A549 (cell line): ENCODE measurements around the gene BCAS1. TPM values are rescaled to one million over a fixed set of nuclear protein-coding genes. Genes with fewer than 3 reads are reported as not detected.

ENCODE experiments used
- ATAC-seq, 2 experiments: fragments of 200-7000 bp in 1 of 2; fragments of >200 bp in 1 of 2; cut with Nextera tagmentation in 1 of 2; cut with Tn5 transposase in 1 of 2; 3 replicates each; pipeline versions ENCODE4 v1.8.0 to v1.9.1; 2018 to 2020; ENCODE audit warnings: mild to moderate bottlenecking in 1 of 2, moderate library complexity in 1 of 2
- CTCF ChIA-PET: fragments of 300-600 bp; sonication (Branson Sonifier 250); formaldehyde crosslinking; extraction: SDS; loops from one replicate; lab custom pipeline; 2021; ENCODE audit warnings: antibody characterized with exemption, inconsistent platforms; lab: Yijun Ruan, JAX
- POLR2A ChIA-PET: fragments of 350-600 bp; formaldehyde crosslinking; extraction: SDS; loops from one replicate; lab custom pipeline; 2021; ENCODE audit warnings: antibody characterized with exemption, inconsistent platforms; lab: Yijun Ruan, JAX
- DNase-seq, 2 experiments: peaks; one replicate each; pipeline versions ENCODE4 v3.0.0 to v3.0.0-alpha.2; 2011 to 2016; ENCODE audit warnings: low read depth in 1 of 2, low spot score in 1 of 2
- FAIRE-seq: peaks from 2 replicates; lab custom pipeline; 2011; peaks lifted over from hg19 to GRCh38; lab: Jason Lieb, UNC
- H3K27ac ChIP-seq, 2 experiments: fragments of >200 bp; sonication (Bioruptor Twin); formaldehyde crosslinking; 3 replicates each; pipeline ENCODE4 v1.5.1; 2016 to 2017
- H3K4me1 ChIP-seq: fragments of >200 bp; sonication (Bioruptor Twin); formaldehyde crosslinking; 3 replicates; pipeline ENCODE4 v1.6.1; 2016
- H3K4me2 ChIP-seq: fragments of >200 bp; sonication (Bioruptor Twin); formaldehyde crosslinking; 3 replicates; pipeline ENCODE4 v1.6.1; 2016
- H3K4me3 ChIP-seq: fragments of >200 bp; sonication (Bioruptor Twin); formaldehyde crosslinking; 3 replicates; pipeline ENCODE4 v1.5.1; 2016
- H3K9me3 ChIP-seq: fragments of >200 bp; sonication (Bioruptor Twin); formaldehyde crosslinking; 3 replicates; pipeline ENCODE4 v1.6.1; 2016
- ATOH8 ChIP-seq: fragments of 250-450 bp; sonication (Bioruptor Pico); IDR thresholded peaks from 2 replicates; pipeline ENCODE4 v1.5.0; 2020; ENCODE audit warnings: low read depth, mild to moderate bottlenecking, moderate library complexity
- BHLHE40 ChIP-seq: IDR thresholded peaks from 2 replicates; pipeline ENCODE4 v1.6.1; 2012; ENCODE audit warnings: low read depth, low read length, inconsistent platforms
- CEBPB ChIP-seq, 2 experiments: fragments of >200 bp in 1 of 2; sonication (Bioruptor Twin) in 1 of 2; formaldehyde crosslinking in 1 of 2; IDR thresholded peaks; 2 replicates each; pipeline ENCODE4 v1.6.1; 2012 to 2016
- CHD4 ChIP-seq: fragments of 200-600 bp; sonication (generic); IDR thresholded peaks from 2 replicates; pipeline ENCODE4 v1.6.1; 2016; ENCODE audit warnings: antibody characterized with exemption, mild to moderate bottlenecking, borderline replicate concordance
- FOSB ChIP-seq: fragments of 250-450 bp; sonication (Bioruptor Pico); IDR thresholded peaks from 2 replicates; pipeline ENCODE4 v1.5.0; 2020; ENCODE audit warnings: mild to moderate bottlenecking, moderate library complexity
- HOXA7 ChIP-seq: fragments of 250-450 bp; sonication (Bioruptor Pico); IDR thresholded peaks from 2 replicates; pipeline ENCODE4 v1.5.0; 2020; ENCODE audit warnings: mild to moderate bottlenecking, moderate library complexity
- HOXB5 ChIP-seq: fragments of 250-450 bp; sonication (Bioruptor Pico); IDR thresholded peaks from 2 replicates; pipeline ENCODE4 v1.5.0; 2020; ENCODE audit warnings: mild to moderate bottlenecking, moderate library complexity
- MAZ ChIP-seq: fragments of 150-350 bp; IDR thresholded peaks from 2 replicates; pipeline ENCODE4 v1.6.1; 2014; ENCODE audit warnings: antibody characterized with exemption, low read depth, low read length, borderline replicate concordance
- NFE2L2 ChIP-seq: fragments of 150-350 bp; conservative IDR thresholded peaks from 2 replicates; pipeline ENCODE4 v1.6.1; 2014; ENCODE audit warnings: low read length
- PBX3 ChIP-seq: IDR thresholded peaks from 2 replicates; pipeline ENCODE4 v1.6.1; 2012
- RAD21 ChIP-seq, 2 experiments: fragments of >200 bp in 1 of 2; sonication (Bioruptor Twin) in 1 of 2; formaldehyde crosslinking in 1 of 2; IDR thresholded peaks in 1 of 2; conservative IDR thresholded peaks in 1 of 2; 2 replicates in 1 of 2; 3 replicates in 1 of 2; pipeline ENCODE4 v1.6.1; 2012 to 2018; ENCODE audit warnings: inconsistent platforms in 1 of 2
- RCOR1 ChIP-seq: fragments of 150-350 bp; IDR thresholded peaks from 2 replicates; pipeline ENCODE4 v1.6.1; 2014; ENCODE audit warnings: antibody characterized with exemption, low read length, low read depth
- RNF2 ChIP-seq: fragments of 200-600 bp; sonication (generic); IDR thresholded peaks from 2 replicates; pipeline ENCODE4 v1.6.1; 2016; ENCODE audit warnings: low read depth, mild to moderate bottlenecking, antibody characterized with exemption, moderate library complexity, borderline replicate concordance
- ZNF302 ChIP-seq: fragments of 250-450 bp; sonication (Bioruptor Pico); IDR thresholded peaks from 2 replicates; pipeline ENCODE4 v1.9.0; 2021; ENCODE audit warnings: inconsistent platforms, mild to moderate bottlenecking, moderate library complexity
- WGBS: methylation state at CpG from one replicate; pipeline ENCODE4 v1.1.6; 2017; ENCODE audit errors: missing lambda C conversion rate; 5-methylcytosine and 5-hydroxymethylcytosine counted together
- polyA plus RNA-seq, 4 experiments: library from polyadenylated mRNA; depleted of rRNA in 3 of 4; stranded (reverse); fragments of >200 nt; fragmentation: RNase III in 1 of 4; extraction: RNeasy Plus Mini Kit Qiagen cat#74134 plus additional on column Dnase treatment in 1 of 4; gene quantifications; 2 replicates in 3 of 4; 3 replicates in 1 of 4; pipeline ENCODE4 v1.2.3, GENCODE V29; 2011 to 2017
- TF ChIP-seq, protein P1 (sequence below): fragments of 150-350 bp; IDR thresholded peaks from 2 replicates; pipeline ENCODE4 v1.6.1; 2014; ENCODE audit warnings: low read depth, mild to moderate bottlenecking, low read length
- TF ChIP-seq, protein P2 (sequence below): fragments of 200-600 bp; sonication (generic); IDR thresholded peaks from 2 replicates; pipeline ENCODE4 v1.6.1; 2016; ENCODE audit warnings: antibody characterized with exemption, mild to moderate bottlenecking, moderate library complexity

Gene BCAS1
- polyA plus RNA-seq, 2 of the 4 experiments (the other 2 are of a cell fraction) = 1.4 to 3.9 TPM

- DNase-seq = no peak
- Histone ChIP-seq H3K9me3 (no peaks in the 10 kb centered on the region), H3K4me1 (no peaks in the 10 kb centered on the region), H3K4me2 (no peak overlapping the region), H3K27ac (no peak overlapping the region), H3K4me3 (no peak overlapping the region)
- WGBS = 77% methylated on average over 3 of the region's 3 CpGs
- no peak for FAIRE-seq
- ChIA-PET POLR2A (no interaction called here), CTCF (no interaction called here)
- TF ChIP-seq RNF2 (no peak), CEBPB (IDR thresholded peaks at IDR 0.05) (no peak), HOXB5 (no peak), BHLHE40 (no peak), HOXA7 (CRISPR knock-in tag) (no peak), RCOR1 (no peak), CHD4 (no peak), FOSB (no peak), PBX3 (no peak), RAD21 (conservative IDR thresholded peaks at IDR 0.05 in 1 of 2, IDR thresholded peaks at IDR 0.05 in 1 of 2) (no peak), ATOH8 (CRISPR knock-in tag) (no peak), ZNF302 (CRISPR knock-in tag) (no peak)
- TF ChIP-seq, protein P1, sequence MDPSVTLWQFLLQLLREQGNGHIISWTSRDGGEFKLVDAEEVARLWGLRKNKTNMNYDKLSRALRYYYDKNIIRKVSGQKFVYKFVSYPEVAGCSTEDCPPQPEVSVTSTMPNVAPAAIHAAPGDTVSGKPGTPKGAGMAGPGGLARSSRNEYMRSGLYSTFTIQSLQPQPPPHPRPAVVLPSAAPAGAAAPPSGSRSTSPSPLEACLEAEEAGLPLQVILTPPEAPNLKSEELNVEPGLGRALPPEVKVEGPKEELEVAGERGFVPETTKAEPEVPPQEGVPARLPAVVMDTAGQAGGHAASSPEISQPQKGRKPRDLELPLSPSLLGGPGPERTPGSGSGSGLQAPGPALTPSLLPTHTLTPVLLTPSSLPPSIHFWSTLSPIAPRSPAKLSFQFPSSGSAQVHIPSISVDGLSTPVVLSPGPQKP = no peak
- TF ChIP-seq, protein P2, sequence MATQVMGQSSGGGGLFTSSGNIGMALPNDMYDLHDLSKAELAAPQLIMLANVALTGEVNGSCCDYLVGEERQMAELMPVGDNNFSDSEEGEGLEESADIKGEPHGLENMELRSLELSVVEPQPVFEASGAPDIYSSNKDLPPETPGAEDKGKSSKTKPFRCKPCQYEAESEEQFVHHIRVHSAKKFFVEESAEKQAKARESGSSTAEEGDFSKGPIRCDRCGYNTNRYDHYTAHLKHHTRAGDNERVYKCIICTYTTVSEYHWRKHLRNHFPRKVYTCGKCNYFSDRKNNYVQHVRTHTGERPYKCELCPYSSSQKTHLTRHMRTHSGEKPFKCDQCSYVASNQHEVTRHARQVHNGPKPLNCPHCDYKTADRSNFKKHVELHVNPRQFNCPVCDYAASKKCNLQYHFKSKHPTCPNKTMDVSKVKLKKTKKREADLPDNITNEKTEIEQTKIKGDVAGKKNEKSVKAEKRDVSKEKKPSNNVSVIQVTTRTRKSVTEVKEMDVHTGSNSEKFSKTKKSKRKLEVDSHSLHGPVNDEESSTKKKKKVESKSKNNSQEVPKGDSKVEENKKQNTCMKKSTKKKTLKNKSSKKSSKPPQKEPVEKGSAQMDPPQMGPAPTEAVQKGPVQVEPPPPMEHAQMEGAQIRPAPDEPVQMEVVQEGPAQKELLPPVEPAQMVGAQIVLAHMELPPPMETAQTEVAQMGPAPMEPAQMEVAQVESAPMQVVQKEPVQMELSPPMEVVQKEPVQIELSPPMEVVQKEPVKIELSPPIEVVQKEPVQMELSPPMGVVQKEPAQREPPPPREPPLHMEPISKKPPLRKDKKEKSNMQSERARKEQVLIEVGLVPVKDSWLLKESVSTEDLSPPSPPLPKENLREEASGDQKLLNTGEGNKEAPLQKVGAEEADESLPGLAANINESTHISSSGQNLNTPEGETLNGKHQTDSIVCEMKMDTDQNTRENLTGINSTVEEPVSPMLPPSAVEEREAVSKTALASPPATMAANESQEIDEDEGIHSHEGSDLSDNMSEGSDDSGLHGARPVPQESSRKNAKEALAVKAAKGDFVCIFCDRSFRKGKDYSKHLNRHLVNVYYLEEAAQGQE = no peak
- ATAC-seq = no peak
These were observed 49.5 kb downstream of the BCAS1 start for GRCh38 chr20:54020868-54021267.

- ATAC-seq = no peak
- H3K4me1 ChIP-seq = no peaks in the 10 kb centered on the region
- H3K9me3 ChIP-seq = no peaks in the 10 kb centered on the region
- no peak for TF ChIP-seq PBX3
- no peak for TF ChIP-seq MAZ
- no peak for TF ChIP-seq HOXB5
- 0 out of 2 replicates have a peak, but pooled peaks have one; percentile 27 for TF ChIP-seq NFE2L2
- 80% methylated on average over 7 of the region's 7 CpGs for WGBS
- POLR2A ChIA-PET = no interaction called here
- no peak for DNase-seq
- no peak overlapping the region for H3K27ac ChIP-seq
- CTCF ChIA-PET = no interaction called here
- no peak overlapping the region for H3K4me2 ChIP-seq
- no peak overlapping the region for H3K4me3 ChIP-seq
- no peak for FAIRE-seq
These were observed 50.0 kb downstream of the BCAS1 start for GRCh38 chr20:54020348-54020747.
